Cardiac fibroblast (primary cell): ENCODE measurements around the gene LMCD1.

Experiments used
- DNase-seq, 2 donors: peaks; one replicate each; pipeline versions ENCODE4 v3.0.0 to v3.0.0-alpha.2; 2010; ENCODE audit warnings: low read depth in 2 of 2
- H3K4me3 ChIP-seq, 2 donors: replicated peaks in 1 of 2; 1 replicate in 1 of 2; 2 replicates in 1 of 2; pipeline ENCODE4 v1.5.1; 2011; ENCODE audit warnings: low read depth in 2 of 2, low read length in 2 of 2, mild to moderate bottlenecking in 2 of 2, moderate library complexity in 1 of 2
- TF ChIP-seq, protein P1 (sequence below): IDR thresholded peaks from one replicate; pipeline ENCODE4 v1.5.1; 2011; ENCODE audit warnings: low read depth, mild to moderate bottlenecking, low read length, inconsistent platforms

LMCD1 gene

DNA sequence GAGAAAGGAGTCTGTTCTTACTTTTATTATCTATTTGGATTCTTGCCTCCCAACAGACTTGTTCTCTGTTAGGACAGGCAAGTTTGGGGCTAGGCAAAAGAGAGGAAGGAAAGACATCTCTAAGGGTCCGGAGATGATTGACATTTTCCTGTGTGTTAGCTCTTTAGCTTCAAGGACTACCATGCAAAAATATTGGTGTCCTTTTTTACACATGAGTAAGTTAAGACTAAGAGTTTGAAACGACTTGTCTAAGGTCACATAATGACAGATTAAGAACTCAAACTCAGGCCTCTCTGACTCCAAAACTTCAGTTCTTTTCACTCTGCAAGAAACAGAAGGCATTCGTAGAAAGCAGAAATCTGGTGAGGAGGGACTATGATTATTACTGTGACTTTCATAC is 5.9 kb downstream of the LMCD1 start:
- TF ChIP-seq, protein P1, sequence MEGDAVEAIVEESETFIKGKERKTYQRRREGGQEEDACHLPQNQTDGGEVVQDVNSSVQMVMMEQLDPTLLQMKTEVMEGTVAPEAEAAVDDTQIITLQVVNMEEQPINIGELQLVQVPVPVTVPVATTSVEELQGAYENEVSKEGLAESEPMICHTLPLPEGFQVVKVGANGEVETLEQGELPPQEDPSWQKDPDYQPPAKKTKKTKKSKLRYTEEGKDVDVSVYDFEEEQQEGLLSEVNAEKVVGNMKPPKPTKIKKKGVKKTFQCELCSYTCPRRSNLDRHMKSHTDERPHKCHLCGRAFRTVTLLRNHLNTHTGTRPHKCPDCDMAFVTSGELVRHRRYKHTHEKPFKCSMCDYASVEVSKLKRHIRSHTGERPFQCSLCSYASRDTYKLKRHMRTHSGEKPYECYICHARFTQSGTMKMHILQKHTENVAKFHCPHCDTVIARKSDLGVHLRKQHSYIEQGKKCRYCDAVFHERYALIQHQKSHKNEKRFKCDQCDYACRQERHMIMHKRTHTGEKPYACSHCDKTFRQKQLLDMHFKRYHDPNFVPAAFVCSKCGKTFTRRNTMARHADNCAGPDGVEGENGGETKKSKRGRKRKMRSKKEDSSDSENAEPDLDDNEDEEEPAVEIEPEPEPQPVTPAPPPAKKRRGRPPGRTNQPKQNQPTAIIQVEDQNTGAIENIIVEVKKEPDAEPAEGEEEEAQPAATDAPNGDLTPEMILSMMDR, result no peak
- no peak for DNase-seq
- H3K4me3 ChIP-seq, result no peak overlapping the region

DNA sequence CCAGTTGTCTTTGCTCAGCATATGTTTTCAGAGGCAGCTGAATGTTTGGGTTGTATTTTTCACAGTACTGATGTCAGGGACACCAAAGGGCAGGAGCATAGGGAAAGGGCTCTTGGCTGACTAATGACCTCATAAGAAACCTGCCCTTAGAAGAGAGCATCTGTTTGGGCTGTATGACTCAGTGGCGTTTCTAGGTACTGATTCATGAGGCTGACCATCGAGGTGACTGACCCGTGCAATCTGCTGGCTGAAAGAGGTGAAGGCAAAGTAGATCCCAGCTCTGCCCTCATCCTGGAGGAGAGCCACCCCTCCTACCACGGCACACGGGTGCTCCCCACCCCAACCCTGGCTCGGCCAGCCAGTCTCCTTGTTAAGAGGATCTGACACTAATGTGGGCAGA is 8.3 kb downstream of the LMCD1 start:
- TF ChIP-seq, protein P1, result no peak
- no peak overlapping the region for H3K4me3 ChIP-seq
- DNase-seq, result peak; percentile 62 to 97

DNA sequence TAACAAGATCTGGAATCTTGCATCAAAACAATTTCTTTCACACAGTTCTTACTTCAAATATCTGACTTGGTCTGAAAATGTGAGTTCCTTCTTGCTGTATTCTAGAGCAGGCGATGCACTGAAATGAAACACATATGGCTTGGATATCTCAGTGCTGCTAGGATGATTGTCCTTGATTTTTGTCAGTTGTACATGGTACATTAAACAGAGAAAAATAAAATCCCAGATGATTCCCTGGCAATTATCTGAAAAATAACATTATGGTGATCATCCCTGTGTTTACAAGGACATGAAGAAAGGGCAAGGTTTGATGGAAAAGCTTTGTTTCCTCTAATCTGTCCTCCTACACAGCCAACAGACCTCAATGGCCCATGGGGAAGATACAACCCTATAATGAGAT is 10.6 kb downstream of the LMCD1 start:
- DNase-seq, result no peak
- TF ChIP-seq, protein P1, result no peak
- no peak overlapping the region for H3K4me3 ChIP-seq

GRCh38 chr3:8516047-8516661 is 14.5 kb downstream of the LMCD1 start:
- DNase-seq, result peak in 1 of 2 donors; percentile 60
- TF ChIP-seq, protein P1, result no peak
- H3K4me3 ChIP-seq, result no peak overlapping the region

DNA sequence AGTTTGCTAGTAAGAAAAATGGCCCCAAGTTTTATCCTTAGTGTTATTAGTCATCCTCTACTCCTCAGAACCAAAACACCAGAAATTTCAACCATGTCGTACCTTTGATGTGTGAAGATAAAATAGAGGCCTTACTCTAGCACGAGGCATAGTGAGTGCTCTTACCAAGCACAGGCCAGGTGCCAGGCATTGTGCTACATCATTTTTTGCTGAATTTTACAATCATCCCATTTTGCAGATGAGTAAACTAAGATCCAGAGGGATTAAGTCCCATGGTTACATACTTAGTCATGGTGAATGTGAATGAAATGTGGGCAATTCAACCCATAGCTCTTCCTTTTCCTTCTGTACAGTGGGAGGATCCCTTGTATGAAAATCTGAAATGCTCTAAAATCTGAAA is 15.2 kb downstream of the LMCD1 start:
- TF ChIP-seq, protein P1, result no peak
- DNase-seq, result no peak

GRCh38 chr3:8517487-8517886 is 15.9 kb downstream of the LMCD1 start:
- TF ChIP-seq, protein P1, result no peak
- peak in 1 of 2 donors; percentile 56 for DNase-seq
- no peak overlapping the region for H3K4me3 ChIP-seq

More for the DNA sequence above, 15.2 kb downstream of the LMCD1 start:
- no peak overlapping the region for H3K4me3 ChIP-seq

GRCh38 chr3:8518138-8518537 is 16.5 kb downstream of the LMCD1 start:
- DNase-seq, result peak; percentile 53 to 79
- no peak overlapping the region for H3K4me3 ChIP-seq
- TF ChIP-seq, protein P1, result no peak
